Measurements from ENCODE around the gene DDX17. TPM values are rescaled to one million over a fixed set of nuclear protein-coding genes. Genes with fewer than 3 reads are reported as not detected.

DDX17 gene
- total RNA-seq, 1 experiment from 2014 or later = 397 TPM

DNA sequence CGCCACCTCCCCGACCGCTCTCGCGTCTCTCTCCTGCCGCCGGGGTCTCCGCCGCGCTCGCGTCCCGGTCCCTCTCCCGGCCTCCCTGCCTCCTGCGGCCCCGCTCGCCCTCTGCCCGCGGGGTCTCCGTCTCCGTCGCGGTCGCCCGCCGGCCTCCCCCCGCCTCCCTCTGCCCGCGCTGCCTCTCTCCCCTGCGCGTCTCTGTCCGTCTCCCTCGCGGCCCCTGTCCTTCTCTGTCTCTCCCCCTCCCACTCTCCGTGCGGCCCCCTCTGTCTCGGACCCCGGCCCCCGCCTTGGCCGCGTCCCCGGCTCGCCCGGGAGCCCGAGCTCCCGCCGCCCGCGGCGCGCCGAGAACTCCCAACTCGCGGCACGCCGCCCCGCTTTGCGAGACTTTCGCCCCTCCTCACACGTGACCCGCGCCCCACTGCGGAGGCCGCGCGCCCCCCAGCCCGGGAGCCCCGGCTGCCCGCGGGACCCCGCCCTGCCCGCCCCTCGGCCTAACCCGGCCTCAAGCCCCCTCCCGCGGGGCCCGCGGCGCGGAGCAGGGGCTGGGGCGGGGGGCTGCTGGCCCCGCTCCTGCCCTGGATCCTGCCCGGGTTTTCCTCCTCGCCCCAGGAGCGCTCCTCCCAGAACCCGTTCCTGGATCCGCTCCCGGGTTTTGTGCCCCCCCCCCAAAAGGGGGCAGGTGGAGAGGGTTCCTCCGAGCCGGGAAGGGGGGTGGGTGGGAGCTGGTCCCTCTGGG, 50.4 kb downstream of the DDX17 start:
- DNase-seq (ENCODE audit: low read depth, low spot score) = peak; percentile 60
- in situ Hi-C loops (cut with HindIII; ENCODE audit: low pct_unique_long_range_greater_than_20kb, low sequenced_read_pairs) = no loop called here

DNA sequence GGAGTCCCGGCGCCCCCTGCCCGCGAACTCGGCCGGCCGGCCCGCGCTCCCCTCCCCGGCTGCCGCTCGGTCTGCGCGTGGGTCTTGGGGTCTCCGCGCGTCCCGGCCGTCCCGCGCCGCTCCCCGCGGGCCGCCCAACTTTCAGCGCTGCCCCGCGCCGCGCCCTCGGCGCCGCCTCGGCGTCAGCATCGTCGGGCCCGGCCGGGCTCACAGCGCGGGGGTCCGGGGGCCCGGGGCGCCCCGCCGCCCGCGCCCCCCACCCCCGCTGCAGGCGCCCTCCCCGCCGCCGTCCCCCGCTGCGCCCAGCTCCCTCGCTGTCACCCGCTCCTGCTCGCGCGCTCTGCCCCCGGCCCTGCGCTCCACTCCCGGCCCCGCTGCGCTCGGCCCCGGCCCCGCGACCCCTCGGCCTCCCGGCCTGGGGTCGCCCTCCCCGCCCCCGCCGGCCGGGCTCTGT, 51.0 kb downstream of the DDX17 start, which contains the start of gene KCNJ4:
Gene KCNJ4 (minus strand): TSS at position 124 of the 454 bp plus-strand sequence. CDS start 27,067 bp downstream, outside the sequence.
- no peak for DNase-seq (ENCODE audit: low read depth, low spot score)
- in situ Hi-C loops (cut with HindIII; ENCODE audit: low pct_unique_long_range_greater_than_20kb, low sequenced_read_pairs) = no loop called here

GRCh38 chr22:38454353-38455075, 51.6 kb downstream of the DDX17 start:
- in situ Hi-C loops (cut with HindIII; ENCODE audit: low pct_unique_long_range_greater_than_20kb, low sequenced_read_pairs) = no loop called here
- no peak for DNase-seq (ENCODE audit: low read depth, low spot score)

DNA sequence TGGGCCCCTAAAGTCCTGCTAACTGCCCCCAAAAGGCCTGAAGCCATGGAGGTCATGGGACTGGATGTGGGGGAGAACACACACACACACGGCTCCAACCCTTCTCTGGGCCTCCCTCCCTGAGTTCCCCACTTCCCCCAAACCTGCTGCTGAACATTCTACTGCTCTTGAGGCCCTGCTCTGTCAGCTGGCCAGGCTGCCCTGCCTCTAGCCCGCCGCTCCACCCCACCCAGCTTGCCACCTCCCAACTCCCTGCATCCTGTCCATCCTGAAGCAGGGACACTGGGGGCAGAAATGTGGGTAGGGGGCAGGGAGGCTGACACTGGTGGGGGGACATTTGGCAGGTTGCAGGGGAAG, 52.1 kb downstream of the DDX17 start:
- DNase-seq (ENCODE audit: low read depth, low spot score) = no peak
- in situ Hi-C loops (cut with HindIII; ENCODE audit: low pct_unique_long_range_greater_than_20kb, low sequenced_read_pairs) = no loop called here

GRCh38 chr22:38453066-38453672, 52.9 kb downstream of the DDX17 start:
- DNase-seq (ENCODE audit: low read depth, low spot score) = no peak
- in situ Hi-C loops (cut with HindIII; ENCODE audit: low pct_unique_long_range_greater_than_20kb, low sequenced_read_pairs) = no loop called here

- no peak for DNase-seq (ENCODE audit: low read depth, low spot score)
- in situ Hi-C loops (cut with HindIII; ENCODE audit: low pct_unique_long_range_greater_than_20kb, low sequenced_read_pairs) = no loop called here
Measured at GRCh38 chr22:38452373-38453065, 53.6 kb downstream of the DDX17 start.

- in situ Hi-C loops (cut with HindIII; ENCODE audit: low pct_unique_long_range_greater_than_20kb, low sequenced_read_pairs) = no loop called here
- DNase-seq (ENCODE audit: low read depth, low spot score) = no peak
Measured at GRCh38 chr22:38451864-38452263, 54.2 kb downstream of the DDX17 start.

- DNase-seq (ENCODE audit: low read depth, low spot score) = no peak
- in situ Hi-C loops (cut with HindIII; ENCODE audit: low pct_unique_long_range_greater_than_20kb, low sequenced_read_pairs) = no loop called here
Measured at GRCh38 chr22:38451404-38451803, 54.7 kb downstream of the DDX17 start.

DNA sequence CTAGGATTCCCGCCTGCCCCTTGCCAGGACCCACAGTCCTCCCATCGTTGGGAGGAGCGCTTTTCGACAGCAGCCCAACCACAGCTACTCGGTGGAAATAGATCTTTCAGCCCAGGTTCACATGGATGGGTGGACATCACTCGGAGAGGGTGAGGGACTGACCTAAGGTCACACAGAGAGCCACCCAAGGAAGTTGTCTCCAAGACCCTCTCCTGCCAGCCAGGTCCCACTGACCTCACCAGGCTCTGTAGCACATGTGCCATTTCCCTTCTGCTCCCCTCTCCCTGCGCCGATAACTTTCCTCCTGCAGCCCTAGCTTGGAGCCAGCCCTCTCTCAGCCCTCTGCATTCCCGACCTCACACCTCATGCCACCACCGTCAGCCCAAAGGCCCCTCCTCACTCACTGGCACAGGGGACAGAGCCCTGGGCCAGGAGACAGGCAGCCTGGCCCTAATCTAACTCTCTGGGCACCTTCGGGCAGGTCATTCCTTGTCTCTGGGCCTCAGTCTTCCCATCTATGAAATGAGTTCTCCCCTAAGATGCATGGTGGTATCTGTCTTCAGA, 55.8 kb downstream of the DDX17 start:
- in situ Hi-C loops (cut with HindIII; ENCODE audit: low pct_unique_long_range_greater_than_20kb, low sequenced_read_pairs) = no loop called here
- DNase-seq (ENCODE audit: low read depth, low spot score) = no peak

- in situ Hi-C loops (cut with HindIII; ENCODE audit: low pct_unique_long_range_greater_than_20kb, low sequenced_read_pairs) = no loop called here
- DNase-seq (ENCODE audit: low read depth, low spot score) = no peak
Measured at GRCh38 chr22:38449776-38450175, 56.3 kb downstream of the DDX17 start.

DNA sequence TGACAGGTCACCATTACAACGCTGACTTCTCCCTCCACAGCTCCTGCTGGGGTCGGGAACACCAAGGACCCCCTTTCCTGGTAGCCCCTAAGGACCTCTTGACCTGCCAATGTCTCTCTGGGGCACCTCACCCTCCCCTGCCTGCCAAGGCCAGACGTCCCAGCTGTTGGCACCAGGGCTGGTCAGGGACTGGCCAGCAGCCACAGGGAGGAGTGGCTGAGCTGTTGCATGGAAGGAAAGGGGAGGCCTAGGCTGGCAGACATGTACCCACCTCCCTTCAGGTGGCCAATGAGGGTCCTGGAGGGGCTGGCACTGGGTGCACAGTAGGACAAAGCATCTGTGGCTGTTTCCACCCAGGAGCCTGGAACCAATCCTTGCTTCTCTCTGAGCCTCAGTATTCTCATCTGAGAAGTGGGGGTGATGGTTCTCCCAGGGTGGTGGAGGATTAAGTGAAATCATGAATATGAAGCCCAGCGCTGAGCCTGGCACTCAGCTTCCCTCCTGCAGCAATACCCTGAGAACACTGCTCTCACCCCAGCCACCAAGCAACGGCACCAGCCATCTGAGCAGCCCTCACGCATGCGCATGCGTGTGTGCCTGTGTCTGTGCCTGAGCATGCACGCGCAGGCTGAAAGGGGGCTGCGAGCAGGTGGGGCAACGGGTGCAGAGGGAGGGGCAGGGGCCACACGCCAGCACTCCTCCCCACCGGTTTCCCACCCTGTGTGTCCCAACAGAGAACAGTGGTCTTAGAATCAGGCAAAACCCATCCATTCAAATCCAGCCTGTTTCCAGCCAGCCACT, 57.0 kb downstream of the DDX17 start:
- in situ Hi-C loops (cut with HindIII; ENCODE audit: low pct_unique_long_range_greater_than_20kb, low sequenced_read_pairs) = no loop called here
- no peak for DNase-seq (ENCODE audit: low read depth, low spot score)

- no peak for DNase-seq (ENCODE audit: low read depth, low spot score)
- in situ Hi-C loops (cut with HindIII; ENCODE audit: low pct_unique_long_range_greater_than_20kb, low sequenced_read_pairs) = no loop called here
Measured at GRCh38 chr22:38446018-38446601, 60.0 kb downstream of the DDX17 start.

DNA sequence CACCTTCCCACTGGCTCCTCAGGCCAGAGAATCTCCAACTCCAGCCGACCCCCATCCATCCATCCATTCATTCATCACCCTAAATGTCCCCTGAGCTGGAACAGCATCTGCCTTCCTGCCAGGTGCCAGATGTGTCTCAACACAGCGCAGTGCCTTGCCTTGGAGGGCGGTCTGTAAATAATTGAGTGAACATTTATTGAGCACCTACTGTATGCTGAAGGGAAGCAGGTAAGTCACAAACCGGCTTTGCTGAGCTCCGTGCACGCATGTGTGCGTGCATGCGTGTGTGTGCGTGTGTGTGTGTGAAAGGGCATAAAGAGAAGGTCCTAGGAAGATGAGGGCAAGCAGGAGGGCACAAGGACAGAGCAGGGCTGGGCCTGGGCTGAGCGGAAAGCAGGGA, 61.3 kb downstream of the DDX17 start:
- no peak for DNase-seq (ENCODE audit: low read depth, low spot score)
- in situ Hi-C loops (cut with HindIII; ENCODE audit: low pct_unique_long_range_greater_than_20kb, low sequenced_read_pairs) = no loop called here

DNA sequence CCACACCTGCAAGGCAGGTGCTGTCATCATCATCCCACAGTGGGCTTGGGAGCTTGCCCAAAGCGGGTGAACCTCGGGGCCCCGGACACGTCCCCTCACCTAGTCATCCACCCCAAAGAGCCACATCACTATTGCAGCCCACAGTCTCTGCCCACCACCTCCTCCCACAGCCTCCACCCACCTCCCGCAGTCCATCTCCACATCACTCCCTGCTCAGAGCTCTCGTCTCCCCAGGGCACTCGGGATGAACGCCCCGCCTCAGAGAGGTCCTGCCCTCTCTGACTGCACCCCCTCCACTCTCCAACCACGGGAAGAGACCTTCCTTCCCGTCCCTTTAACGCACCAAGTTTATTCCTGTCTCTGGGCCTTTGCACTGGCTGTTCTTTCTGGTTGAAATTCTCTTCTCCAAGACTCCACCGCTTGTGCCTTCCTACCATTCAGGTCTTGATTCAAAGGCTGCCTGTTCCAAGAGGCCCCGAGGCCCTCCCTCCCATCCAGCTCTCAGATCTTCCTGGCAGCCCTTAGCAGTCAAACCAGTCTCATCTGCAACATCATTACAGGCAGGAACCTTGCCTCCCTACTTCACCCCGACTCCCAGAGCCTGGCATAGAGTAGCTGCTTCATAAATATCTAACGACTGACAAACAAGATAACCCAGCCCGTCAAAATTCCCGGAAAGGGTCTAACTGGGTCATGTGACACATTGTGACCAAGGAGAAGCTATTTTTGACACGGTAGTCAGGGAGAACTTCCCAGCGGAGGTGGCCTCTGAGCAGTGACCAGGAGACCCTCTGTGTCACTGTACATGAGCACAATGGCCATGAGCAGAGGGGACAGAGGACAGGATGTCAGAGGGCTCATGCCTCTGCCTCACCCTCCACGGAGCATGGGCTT, 62.2 kb downstream of the DDX17 start:
- in situ Hi-C loops (cut with HindIII; ENCODE audit: low pct_unique_long_range_greater_than_20kb, low sequenced_read_pairs) = no loop called here
- DNase-seq (ENCODE audit: low read depth, low spot score) = no peak

DNA sequence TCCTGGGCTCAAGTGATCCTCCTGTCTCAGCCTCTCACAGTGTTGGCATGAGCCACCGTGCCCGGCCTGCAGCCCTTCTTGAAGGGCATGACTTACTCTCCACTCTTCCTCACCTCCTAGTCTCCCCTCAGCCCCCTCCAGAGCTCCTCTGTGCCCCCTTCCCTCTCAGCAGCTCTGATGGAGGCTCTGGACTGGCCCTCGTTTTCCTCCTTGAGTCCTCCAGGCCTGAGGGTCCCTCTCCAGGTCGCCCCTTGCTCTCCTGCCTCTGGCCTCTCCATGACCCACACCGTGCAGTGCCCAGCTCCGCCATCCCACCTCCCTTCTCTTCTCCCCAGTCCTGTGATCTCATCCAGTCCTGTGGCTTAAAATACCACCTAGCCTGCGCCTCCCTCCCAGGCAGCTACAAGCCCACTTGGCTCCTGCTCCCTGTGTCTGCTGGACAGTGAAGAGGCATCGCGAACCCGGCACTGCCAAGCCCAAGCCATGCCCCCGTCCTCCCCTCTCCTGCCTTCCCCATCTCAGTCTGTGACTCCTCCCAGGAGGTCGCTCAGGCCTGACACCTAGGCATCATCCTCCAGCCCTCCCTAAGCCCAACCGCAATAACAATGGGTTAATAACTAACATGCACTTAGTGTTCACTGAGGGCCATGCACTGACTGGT, 63.0 kb downstream of the DDX17 start:
- DNase-seq (ENCODE audit: low read depth, low spot score) = no peak
- in situ Hi-C loops (cut with HindIII; ENCODE audit: low pct_unique_long_range_greater_than_20kb, low sequenced_read_pairs) = no loop called here

Data from SK-MEL-5 (cell line).